ENCODE measurements around the gene C19orf53. TPM values are rescaled to one million over a fixed set of nuclear protein-coding genes. Genes with fewer than 3 reads are reported as not detected.

Gene C19orf53
- total and polyA plus RNA-seq, 12 donors: 80.5 to 389 (median 90.6) TPM

GRCh38 chr19:13823256-13823655 lies 49.0 kb downstream of the C19orf53 start:
- intact Hi-C loops (cut with DNase I): no loop called here
- peak in 1 of 2 donors; percentile 54 for DNase-seq
- peak overlapping the region in 7 of 10 donors; percentile 35 to 86 (median 59) for H3K27ac ChIP-seq

GRCh38 chr19:13823901-13824300 lies 49.6 kb downstream of the C19orf53 start:
- H3K4me1 ChIP-seq: peaks cover 0 to 15% (median 10%) of the 10 kb centered on the region in 9 donors
- H3K27ac ChIP-seq: peak overlapping the region in 1 of 10 donors; percentile 58
- intact Hi-C loops (cut with DNase I): no loop called here
- H3K36me3 ChIP-seq: peaks cover 0 to 81% (median 0%) of the 10 kb centered on the region in 9 donors
- TF ChIP-seq CTCF (IDR thresholded peaks at IDR 0.05): no peak
- WGBS, 2 donors: 91 to 97% methylated on average over 2 of the region's 2 CpGs
- H3K4me3 ChIP-seq: no peak overlapping the region
- no peak for DNase-seq
- ATAC-seq: no peak
- H3K9me3 ChIP-seq: no peaks in the 10 kb centered on the region
- H3K27me3 ChIP-seq: no peaks in the 10 kb centered on the region

More at GRCh38 chr19:13823256-13823655, 49.0 kb downstream of the C19orf53 start:
- 75% methylated on average over 8 of the region's 8 CpGs for WGBS, 2 donors
- Histone ChIP-seq H3K9me3 (no peaks in the 10 kb centered on the region), H3K4me1 (peaks cover 0 to 15% (median 10%) of the 10 kb centered on the region in 9 donors), H3K27me3 (no peaks in the 10 kb centered on the region), H3K36me3 (peaks cover 0 to 76% (median 0%) of the 10 kb centered on the region in 9 donors), H3K4me3 (no peak overlapping the region)
- no peak for TF ChIP-seq CTCF (IDR thresholded peaks at IDR 0.05)
- ATAC-seq: peak in 1 of 8 donors; percentile 14

GRCh38 chr19:13824703-13825102 lies 50.4 kb downstream of the C19orf53 start:
- no peak overlapping the region for H3K27ac ChIP-seq
- no peak overlapping the region for H3K4me3 ChIP-seq
- TF ChIP-seq CTCF (IDR thresholded peaks at IDR 0.05): no peak
- H3K4me1 ChIP-seq: peaks cover 0 to 15% (median 10%) of the 10 kb centered on the region in 9 donors
- no peak for DNase-seq
- peaks cover 0 to 82% (median 0%) of the 10 kb centered on the region in 9 donors for H3K36me3 ChIP-seq
- no peaks in the 10 kb centered on the region for H3K9me3 ChIP-seq
- ATAC-seq: no peak
- intact Hi-C loops (cut with DNase I): no loop called here
- no peaks in the 10 kb centered on the region for H3K27me3 ChIP-seq

- peak in 1 of 8 donors; percentile 3 for ATAC-seq
- DNase-seq: no peak
- H3K4me1 ChIP-seq: peaks cover 0 to 15% (median 10%) of the 10 kb centered on the region in 9 donors
- no peak overlapping the region for H3K27ac ChIP-seq
- H3K27me3 ChIP-seq: no peaks in the 10 kb centered on the region
- no peak for TF ChIP-seq CTCF (IDR thresholded peaks at IDR 0.05)
- no peak overlapping the region for H3K4me3 ChIP-seq
- no peaks in the 10 kb centered on the region for H3K9me3 ChIP-seq
- WGBS, 2 donors: 89 to 91% methylated on average over 30 of the region's 30 CpGs
- peaks cover 0 to 82% (median 5%) of the 10 kb centered on the region in 9 donors for H3K36me3 ChIP-seq
- intact Hi-C loops (cut with DNase I): no loop called here
These were observed 51.5 kb downstream of the C19orf53 start for GRCh38 chr19:13825489-13826441.

Data from heart right ventricle (tissue), 16 donors.